ENCODE measurements around the gene ATP8B1. TPM values are rescaled to one million over a fixed set of nuclear protein-coding genes. Genes with fewer than 3 reads are reported as not detected.

The ATP8B1 gene
- total and polyA plus RNA-seq, 2 of the 4 experiments (the other 2 are of a cell fraction): 64.3 to 136 TPM

DNA sequence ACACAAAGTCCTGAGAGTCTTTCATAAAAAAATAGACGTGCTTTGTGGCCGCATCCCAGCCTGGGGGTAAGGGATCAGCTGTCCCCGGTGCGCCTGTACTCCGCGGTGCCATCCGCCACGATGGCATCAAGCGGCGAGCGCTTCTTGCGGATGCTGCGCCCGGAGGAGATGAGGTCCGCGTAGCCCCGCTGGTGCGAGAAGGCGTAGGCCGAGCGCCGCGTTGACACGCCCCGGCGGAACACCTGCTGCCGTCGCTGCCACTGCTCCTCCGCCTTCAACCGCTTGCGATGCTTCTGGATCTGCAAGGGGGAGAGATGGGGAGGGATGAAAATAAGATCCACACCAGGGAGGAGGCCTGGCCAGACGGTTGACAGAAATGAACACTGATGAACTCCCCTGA, 154.7 kb downstream of the ATP8B1 start:
- Histone ChIP-seq H3K9ac (ENCODE audit: low read depth, low read length) (no peak overlapping the region), H2BK15ac (ENCODE audit: low read depth, low read length) (no peak overlapping the region), H2BK120ac (ENCODE audit: low read depth, low read length) (no peak overlapping the region), H3K4me3 (ENCODE audit: insufficient read depth, low read depth, low read length) (no peak overlapping the region), H3K56ac (ENCODE audit: extremely low read depth, insufficient read depth, low read length) (no peak overlapping the region), H4K5ac (ENCODE audit: low read depth, low read length) (no peak overlapping the region), H3K4me2 (ENCODE audit: low read depth, low read length) (no peak overlapping the region), H2BK20ac (ENCODE audit: low read depth, low read length) (no peak overlapping the region), H4K91ac (ENCODE audit: insufficient read depth, low read depth, low read length) (no peak overlapping the region), H3K79me1 (ENCODE audit: low read depth in 1 of 2, low read length in 2 of 2) (peaks cover 16 to 48% of the 10 kb centered on the region in 2 experiments), H3K27ac (ENCODE audit: insufficient read depth, low read length) (no peak overlapping the region), H3K18ac (ENCODE audit: low read depth, low read length) (no peak overlapping the region), H2AK9ac (replicated peaks; ENCODE audit: low read depth, low read length, poor library complexity) (no peak overlapping the region), H3K23ac (ENCODE audit: low read depth, low read length) (no peak overlapping the region), H3K9me3 (ENCODE audit: control insufficient read depth, insufficient read depth, low read length) (no peaks in the 10 kb centered on the region), H3K9me1 (ENCODE audit: insufficient read depth, low read length) (peaks cover 4% of the 10 kb centered on the region; the same call in 1 of the 2 replicates), H3K4ac (ENCODE audit: low read depth, low read length) (no peak overlapping the region), H2AFZ (replicated peaks; ENCODE audit: low read length, poor library complexity) (no peak overlapping the region), H3K14ac (replicated peaks; ENCODE audit: low read depth, low read length) (no peak overlapping the region), H3K27me3 (ENCODE audit: control insufficient read depth, insufficient read depth, low read length) (no peaks in the 10 kb centered on the region), H3K36me3 (ENCODE audit: control insufficient read depth, insufficient read depth, low read length) (peaks cover 24% of the 10 kb centered on the region), H4K20me1 (ENCODE audit: insufficient read depth, low read length) (peaks cover 14% of the 10 kb centered on the region; the same call in 1 of the 2 replicates), H3K4me1 (ENCODE audit: control insufficient read depth, insufficient read depth, low read length) (no peaks in the 10 kb centered on the region; the same call in 1 of the 2 replicates), H4K8ac (ENCODE audit: low read depth in 2 of 2, low read length in 2 of 2) (no peak overlapping the region), H2BK5ac (ENCODE audit: low read depth, low read length, poor library complexity, severe bottlenecking) (no peak overlapping the region), H2AK5ac (ENCODE audit: low read depth, low read length) (no peak overlapping the region)
- ChIA-PET CTCF (no interaction called here), POLR2A (ENCODE audit: unreplicated experiment) (no interaction called here)
- no peak for DNase-seq
- TF ChIP-seq FOS (IDR thresholded peaks at IDR 0.05; ENCODE audit: low read depth, low read length) (no peak), NFE2L2 (IDR thresholded peaks at IDR 0.05; ENCODE audit: low read depth, low read length) (no peak), MAZ (IDR thresholded peaks at IDR 0.05; ENCODE audit: borderline replicate concordance, low read depth, low read length) (no peak), CHD1 (IDR thresholded peaks at IDR 0.05; ENCODE audit: low read depth, low read length) (no peak), CEBPB (IDR thresholded peaks at IDR 0.05; ENCODE audit: low read depth, low read length) (no peak), CTCF (conservative IDR thresholded peaks at IDR 0.05; ENCODE audit: low read depth, low read length) (no peak), POLR2A (IDR thresholded peaks at IDR 0.05; ENCODE audit: low read depth, low read length) (no peak), RCOR1 (IDR thresholded peaks at IDR 0.05; ENCODE audit: insufficient replicate concordance, low read length) (no peak), MAFK (IDR thresholded peaks at IDR 0.05; ENCODE audit: low read depth, low read length) (no peak), USF2 (IDR thresholded peaks at IDR 0.05; ENCODE audit: low read depth, low read length) (no peak), RAD21 (IDR thresholded peaks at IDR 0.05; ENCODE audit: low read length) (no peak)
- TF ChIP-seq, protein P1, sequence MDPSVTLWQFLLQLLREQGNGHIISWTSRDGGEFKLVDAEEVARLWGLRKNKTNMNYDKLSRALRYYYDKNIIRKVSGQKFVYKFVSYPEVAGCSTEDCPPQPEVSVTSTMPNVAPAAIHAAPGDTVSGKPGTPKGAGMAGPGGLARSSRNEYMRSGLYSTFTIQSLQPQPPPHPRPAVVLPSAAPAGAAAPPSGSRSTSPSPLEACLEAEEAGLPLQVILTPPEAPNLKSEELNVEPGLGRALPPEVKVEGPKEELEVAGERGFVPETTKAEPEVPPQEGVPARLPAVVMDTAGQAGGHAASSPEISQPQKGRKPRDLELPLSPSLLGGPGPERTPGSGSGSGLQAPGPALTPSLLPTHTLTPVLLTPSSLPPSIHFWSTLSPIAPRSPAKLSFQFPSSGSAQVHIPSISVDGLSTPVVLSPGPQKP (IDR thresholded peaks at IDR 0.05; ENCODE audit: borderline replicate concordance, low read depth, low read length): no peak
- ATAC-seq (ENCODE audit: low read depth): no peak
- intact Hi-C loops (cut with micrococcal nuclease) (no loop called here), dilution Hi-C loops (cut with HindIII; ENCODE audit: low sequenced_read_pairs, unreplicated experiment) (no loop called here), in situ Hi-C loops (cut with MboI; ENCODE audit: low sequenced_read_pairs) (loop anchor here (25.0 kb wide), 2 partner anchors 464 to 839 kb away; no protein-coding TSS in a partner anchor)
- BruUV-seq (replicated peaks): no TSS peak
- WGBS, 2 experiments (ENCODE audit: extremely low coverage in 2 of 2, insufficient read length in 1 of 2): 90% methylated on average over 26 of the region's 32 CpGs; no CpG with 5 or more reads in 1 of the 2 experiments
